H4 (cell line): ENCODE data around the gene ADAM12. TPM values are rescaled to one million over a fixed set of nuclear protein-coding genes. Genes with fewer than 3 reads are reported as not detected.

Source experiments
- DNase-seq: peaks from one replicate; pipeline ENCODE4 v3.0.0-alpha.2; 2015; ENCODE audit warnings: low spot score
- total RNA-seq: library from RNA; depleted of rRNA; stranded (reverse); fragments of >200 nt; shearing (Covaris generic); gene quantifications from 2 replicates; pipeline ENCODE4 v1.2.3, GENCODE V29; 2014

Gene ADAM12
- total RNA-seq, 1 experiment from 2014 or later = 2.0 TPM

GRCh38 chr10:126146771-126147170, 241.5 kb downstream of the ADAM12 start:
- DNase-seq = no peak

GRCh38 chr10:126143117-126143516, 245.2 kb downstream of the ADAM12 start:
- no peak for DNase-seq

DNA sequence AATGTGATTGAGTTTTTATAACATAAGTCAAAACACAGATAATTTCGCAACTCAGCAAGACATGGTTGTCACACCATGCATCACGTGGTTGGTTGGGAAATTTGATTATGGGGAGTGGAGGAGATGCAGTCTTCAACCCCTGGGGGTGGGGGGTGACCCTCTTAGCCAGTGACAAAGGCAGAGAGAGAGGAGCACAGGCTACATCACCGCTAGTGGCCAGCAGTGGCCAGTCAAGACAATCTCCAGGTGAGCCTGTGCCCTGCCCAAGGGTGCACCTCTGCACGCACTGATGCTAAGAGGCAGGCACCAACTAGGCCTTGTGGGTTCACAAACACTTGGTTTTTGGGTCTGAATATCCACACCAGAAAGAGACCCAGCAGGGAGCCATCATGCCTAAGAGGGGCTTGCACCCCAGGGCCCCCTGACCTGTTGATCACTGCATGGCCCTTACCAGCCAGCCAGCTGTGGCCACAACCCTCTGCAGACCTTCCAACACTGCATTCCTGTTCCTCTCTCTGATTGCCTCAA, 247.5 kb downstream of the ADAM12 start:
- no peak for DNase-seq

- no peak for DNase-seq
These were observed 250.6 kb downstream of the ADAM12 start for GRCh38 chr10:126137562-126138221.

DNA sequence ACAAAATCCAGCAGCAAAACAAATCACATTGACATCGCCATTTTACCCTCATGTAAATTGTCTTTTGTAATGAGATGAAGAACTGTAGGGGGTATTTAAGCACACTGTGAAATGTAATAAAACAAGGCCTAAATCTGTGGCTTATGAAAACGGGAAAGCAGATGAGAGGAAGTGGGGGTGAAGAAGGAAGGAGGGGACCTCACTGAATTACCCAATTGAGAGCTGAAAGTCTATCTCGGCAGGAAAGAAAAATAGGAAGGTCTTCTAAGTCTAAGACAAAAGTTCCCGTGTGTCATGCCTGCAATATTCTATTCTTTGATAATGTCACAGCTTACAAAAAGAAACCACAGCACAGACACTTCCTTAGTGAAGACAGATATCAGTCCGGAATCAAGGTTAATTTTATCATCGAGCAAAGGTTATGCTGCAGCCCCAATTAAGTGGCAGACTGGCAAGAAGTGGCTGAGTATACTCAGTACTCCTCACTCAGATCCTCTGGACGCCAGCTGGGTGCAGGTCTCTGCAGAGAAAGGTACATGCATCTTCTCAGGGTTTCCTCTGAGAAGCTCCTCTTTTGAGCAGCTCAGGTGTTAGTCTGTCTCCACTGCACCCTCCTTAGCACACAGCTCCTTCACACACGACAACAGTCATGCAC, 252.2 kb downstream of the ADAM12 start:
- DNase-seq = no peak

DNA sequence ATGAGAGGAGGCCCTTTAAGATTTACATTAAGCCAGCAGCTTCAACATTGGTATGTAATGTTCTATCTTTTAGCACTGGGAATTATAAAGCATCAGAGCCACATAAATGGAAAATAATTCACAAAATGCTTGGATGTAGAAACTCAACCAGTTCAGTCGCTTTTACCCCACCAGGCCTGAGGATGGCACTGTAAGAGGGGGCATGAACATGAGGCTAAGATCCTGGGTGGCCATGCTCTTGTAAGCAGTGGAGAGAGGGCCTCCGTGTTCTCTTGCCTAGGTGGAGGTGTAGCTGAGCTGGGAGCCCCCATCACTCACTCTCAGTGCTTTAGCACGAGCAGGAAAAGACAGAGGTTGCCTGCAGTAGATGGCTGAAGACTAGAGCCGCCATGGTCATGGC, 253.1 kb downstream of the ADAM12 start:
- no peak for DNase-seq

DNA sequence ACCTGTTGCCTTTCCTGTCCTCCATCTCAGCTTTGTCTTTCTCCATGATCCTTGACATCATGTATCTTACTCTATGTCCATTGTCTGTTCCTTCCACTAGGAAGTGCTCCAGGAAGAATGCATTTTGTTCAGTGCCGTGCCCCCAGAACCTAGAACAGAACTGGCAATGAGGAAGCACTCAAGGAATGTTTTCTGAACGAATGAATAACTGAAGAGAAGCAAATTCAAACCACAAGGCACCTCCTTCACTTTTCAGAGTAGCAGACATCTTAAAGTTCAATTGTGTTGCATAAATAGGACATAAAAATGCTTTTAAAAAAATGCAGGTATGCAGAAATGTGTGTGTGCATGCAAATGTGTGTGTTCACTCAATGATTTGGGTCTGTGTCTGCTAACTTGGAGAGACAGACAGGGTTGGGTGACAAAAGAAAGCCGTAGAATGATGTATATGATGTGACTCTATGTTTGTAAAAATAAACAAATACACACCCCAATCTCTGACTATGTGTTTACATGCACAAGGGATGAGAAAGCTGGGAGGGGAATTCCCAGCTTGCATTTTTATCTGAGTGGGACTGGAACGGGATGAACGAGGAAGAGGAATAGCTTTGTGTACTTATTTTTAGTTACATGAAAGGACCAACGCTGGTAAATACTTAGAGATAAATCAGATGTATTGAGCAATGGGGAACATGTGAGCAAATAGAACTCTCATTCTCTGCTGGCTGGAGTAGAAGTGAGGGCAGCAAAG, 254.2 kb downstream of the ADAM12 start:
- DNase-seq = no peak

DNA sequence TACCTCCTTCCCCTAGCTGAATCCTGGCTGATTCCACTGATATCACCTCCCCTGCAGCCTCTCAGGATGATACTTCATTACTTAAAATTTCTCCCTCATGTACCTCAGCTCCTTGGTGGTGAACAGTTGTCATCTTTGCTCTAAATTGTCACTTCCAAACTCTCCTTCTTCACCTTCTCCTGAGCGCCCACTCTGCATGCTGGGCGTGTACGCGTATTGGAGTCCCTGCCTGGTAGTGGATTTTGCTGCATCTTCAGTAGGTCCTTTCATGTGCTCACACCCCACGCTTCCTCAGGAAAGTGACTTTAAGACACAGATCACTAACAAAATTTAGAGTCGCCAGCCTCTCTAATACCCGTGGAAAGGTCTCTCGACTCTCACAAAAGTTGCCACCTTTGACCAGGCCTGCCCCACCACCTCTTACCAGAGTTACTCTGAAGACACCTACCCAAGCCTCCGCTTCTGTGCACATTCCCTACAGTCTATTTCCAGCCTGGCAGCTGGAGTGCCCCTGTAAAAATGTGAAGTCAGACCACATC, 255.1 kb downstream of the ADAM12 start:
- DNase-seq = no peak

DNA sequence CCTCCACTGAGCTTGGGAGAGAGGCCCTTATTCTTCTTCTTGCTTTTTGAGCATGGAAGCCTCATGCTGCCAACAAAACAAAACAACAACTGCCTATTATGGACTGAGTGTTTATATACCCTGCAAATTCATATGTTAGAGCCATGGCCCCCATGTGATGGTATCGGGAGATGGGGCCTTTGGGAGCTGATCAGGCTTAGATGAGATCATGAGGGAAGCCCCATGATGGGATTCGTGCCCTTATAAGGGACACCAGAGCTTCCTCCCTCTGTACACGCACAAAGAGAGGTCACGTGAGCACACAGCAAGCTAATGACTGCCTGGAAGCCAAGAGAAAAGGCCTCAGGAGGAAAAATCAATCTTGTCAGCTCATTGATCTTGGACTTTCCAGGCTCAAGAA, 256.9 kb downstream of the ADAM12 start:
- no peak for DNase-seq

- no peak for DNase-seq
These were observed 258.0 kb downstream of the ADAM12 start for GRCh38 chr10:126130271-126130710.

- no peak for DNase-seq
These were observed 259.3 kb downstream of the ADAM12 start for GRCh38 chr10:126129026-126129425.

DNA sequence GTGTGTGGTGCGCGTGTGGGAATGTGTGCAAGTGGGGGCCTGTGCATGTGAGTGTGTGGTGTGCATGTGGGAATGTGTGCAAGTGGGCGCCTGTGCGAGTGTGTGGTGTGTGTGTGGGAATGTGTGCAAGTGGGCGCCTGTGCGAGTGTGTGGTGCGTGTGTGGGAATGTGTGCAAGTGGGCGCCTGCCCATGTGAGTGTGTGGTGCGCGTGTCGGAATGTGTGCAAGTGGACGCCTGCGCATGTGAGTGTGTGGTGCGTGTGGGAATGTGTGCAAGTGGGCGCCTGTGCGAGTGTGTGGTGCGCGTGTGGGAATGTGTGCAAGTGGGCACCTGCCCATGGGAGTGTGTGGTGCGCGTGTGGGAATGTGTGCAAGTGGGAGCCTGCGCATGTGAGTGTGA, 259.7 kb downstream of the ADAM12 start:
- DNase-seq = no peak

DNA sequence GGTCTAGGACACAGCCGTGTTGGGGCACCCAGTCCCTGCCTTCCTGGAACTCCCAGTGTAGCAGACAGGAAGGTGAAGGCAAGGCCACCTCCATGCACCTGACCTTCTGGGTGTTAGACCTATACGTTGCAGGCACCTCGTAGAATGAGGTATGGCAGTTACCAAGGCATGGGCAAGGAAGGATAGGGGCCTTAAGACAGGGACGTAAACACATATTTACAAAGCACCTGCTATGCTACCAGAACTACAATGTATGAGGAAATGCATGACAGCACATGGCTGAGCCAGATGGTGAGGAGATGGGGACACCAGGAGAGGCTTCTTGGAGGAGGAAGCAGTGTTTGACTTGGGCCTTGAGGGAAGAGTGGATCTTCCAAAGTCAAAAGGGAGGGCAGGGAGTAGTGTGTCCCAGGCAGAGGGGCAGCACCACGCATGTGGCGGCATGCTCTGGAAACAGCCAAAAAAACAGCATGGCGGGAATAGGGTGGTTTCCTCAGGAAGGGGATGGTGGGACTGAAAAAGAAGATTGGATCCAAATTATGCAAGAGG, 260.7 kb downstream of the ADAM12 start:
- no peak for DNase-seq

GRCh38 chr10:126126866-126127265, 261.4 kb downstream of the ADAM12 start:
- DNase-seq = no peak

DNA sequence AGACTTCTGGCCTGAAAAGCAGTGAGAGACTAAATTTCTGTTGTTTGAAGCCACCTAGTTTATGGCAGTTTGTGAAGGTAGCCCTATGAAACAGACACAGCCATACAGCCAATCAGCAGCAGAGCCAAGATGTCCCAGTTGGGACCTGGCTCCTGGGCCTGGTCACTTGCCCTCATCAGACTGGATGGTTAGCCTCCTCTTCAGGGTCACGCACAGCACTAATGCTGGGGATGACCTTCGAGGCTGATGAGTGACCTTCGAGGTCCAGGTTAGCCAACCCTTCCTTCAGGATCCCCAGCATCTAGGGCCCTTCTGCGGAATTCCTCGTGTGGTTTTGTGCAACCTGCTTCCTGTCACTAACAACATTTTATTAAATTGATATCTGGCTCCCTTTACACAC, 262.3 kb downstream of the ADAM12 start:
- no peak for DNase-seq

DNA sequence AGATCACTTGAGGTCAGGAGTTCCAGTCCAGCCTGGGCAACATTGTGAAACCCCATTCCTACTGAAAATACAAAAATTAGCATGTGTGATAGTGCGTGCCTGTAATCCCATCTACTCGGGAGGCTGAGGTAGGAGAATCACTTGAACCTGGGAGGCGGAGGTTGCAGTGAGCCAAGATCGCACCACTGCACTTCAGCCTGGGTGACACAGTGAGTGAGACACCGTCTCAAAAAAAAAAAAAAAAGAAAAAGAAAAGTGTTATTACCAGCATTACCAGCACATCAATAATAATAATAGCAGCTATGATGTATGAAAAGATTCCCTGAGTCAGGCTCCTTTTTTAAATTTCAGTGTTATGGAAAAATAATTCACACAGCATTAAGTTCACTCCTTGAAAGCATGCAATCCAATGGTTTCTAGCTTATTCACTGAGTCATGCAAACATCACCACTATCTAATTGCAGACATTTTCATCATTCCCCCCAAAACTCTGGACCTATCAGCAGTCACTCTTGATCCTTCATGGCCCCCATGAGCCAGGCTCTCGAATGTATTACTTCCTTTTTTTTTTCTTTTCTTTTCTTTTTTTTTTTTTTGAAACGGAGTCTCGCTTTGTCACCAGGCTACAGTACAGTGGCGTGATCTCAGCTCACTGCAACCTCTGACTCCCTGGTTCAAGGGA, 263.5 kb downstream of the ADAM12 start:
- DNase-seq = no peak

DNA sequence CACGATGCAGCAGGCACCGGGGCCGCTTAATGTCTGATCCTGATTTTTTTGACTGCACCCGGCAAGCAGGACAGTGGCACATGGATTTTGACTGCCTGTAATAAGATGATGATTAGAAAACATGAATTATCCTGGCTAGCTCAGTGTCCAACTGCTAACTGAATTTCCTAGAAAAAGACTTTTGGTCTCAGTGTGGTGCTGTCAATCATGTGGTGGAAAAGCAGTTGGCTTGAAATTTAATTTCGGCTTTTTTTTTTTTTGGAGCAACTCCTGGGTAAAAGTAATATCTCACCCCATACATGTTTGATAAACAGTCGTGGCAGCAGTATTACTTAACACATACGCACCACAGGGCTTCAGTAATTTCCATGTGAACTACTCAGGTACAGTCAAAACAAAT, 264.2 kb downstream of the ADAM12 start:
- DNase-seq = no peak

GRCh38 chr10:126123466-126123865, 264.8 kb downstream of the ADAM12 start:
- DNase-seq = no peak

DNA sequence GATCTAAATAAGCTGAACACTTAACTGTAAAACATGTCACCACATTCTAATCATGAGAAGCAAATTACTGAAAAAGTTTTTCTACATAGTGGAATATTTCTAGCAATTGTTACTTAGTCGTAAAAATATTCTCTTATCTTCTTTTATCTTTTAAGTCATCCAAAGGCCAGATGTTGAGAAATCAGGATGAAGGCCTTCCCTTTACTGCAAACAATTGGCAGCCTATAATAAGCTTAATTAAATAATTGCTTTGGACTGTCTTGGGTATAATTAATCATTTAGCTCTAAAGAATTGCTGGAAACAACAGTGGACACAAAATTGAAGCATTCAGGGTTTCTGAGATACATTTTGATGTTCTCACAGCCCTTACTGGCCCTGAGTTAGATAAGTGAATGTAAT, 265.4 kb downstream of the ADAM12 start:
- no peak for DNase-seq

DNA sequence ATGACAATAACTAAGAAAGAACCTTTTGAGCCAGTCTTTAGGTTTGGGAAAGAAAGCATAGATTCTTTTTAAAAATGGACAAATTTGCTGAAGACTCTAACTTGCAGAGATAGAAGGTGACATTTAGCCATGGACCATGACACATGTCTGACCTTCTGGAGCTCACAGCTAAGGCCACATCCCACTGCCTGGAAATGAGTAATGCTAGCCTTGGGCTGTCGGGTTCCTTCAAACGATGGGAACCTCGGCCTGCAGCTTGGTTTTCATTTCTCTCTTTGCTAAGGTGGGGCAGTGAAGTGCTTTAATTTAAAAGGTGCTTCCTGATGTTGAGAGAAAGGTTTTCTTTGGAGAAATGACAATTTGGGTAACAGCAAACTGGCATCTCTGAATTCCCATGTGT, 268.7 kb downstream of the ADAM12 start:
- no peak for DNase-seq

- no peak for DNase-seq
These were observed 269.8 kb downstream of the ADAM12 start for GRCh38 chr10:126118476-126118875.

GRCh38 chr10:126117196-126117595, 271.1 kb downstream of the ADAM12 start:
- DNase-seq = no peak
